GM12801 (cell line): ENCODE measurements around the gene TUBB6.

ENCODE experiments used
- CTCF ChIP-seq: IDR thresholded peaks from one replicate; pipeline ENCODE4 v1.5.1; 2011; ENCODE audit warnings: control low read depth; ENCODE audit not compliant: insufficient read length; ENCODE audit errors: extremely low read depth

Gene TUBB6

GRCh38 chr18:12293831-12294230 lies 14.2 kb upstream of the TUBB6 start:
- TF ChIP-seq CTCF: no peak

GRCh38 chr18:12295389-12296086 lies 12.5 kb upstream of the TUBB6 start:
- TF ChIP-seq CTCF: no peak

GRCh38 chr18:12296087-12296403 lies 12.0 kb upstream of the TUBB6 start:
- TF ChIP-seq CTCF: no peak

- no peak for TF ChIP-seq CTCF
Observed at GRCh38 chr18:12296457-12296856, 11.6 kb upstream of the TUBB6 start.

GRCh38 chr18:12299862-12300261 lies 8.2 kb upstream of the TUBB6 start:
- TF ChIP-seq CTCF: no peak

GRCh38 chr18:12301263-12302005 lies 6.6 kb upstream of the TUBB6 start:
- TF ChIP-seq CTCF: no peak

GRCh38 chr18:12302391-12303147 lies 5.5 kb upstream of the TUBB6 start:
- no peak for TF ChIP-seq CTCF
